Mucosa of rectum (tissue), 2 donors: ENCODE data around the gene IFT57.

ENCODE experiments used
- H3K27ac ChIP-seq, 2 donors: one replicate each; pipeline ENCODE4 v1.7.0; 2013; ENCODE audit warnings: inconsistent platforms in 2 of 2, low read depth in 2 of 2, low read length in 2 of 2
- H3K27me3 ChIP-seq, 2 donors: one replicate each; pipeline ENCODE4 v1.7.0; 2013; ENCODE audit warnings: low read length in 2 of 2; ENCODE audit not compliant: control insufficient read depth in 2 of 2, insufficient read depth in 2 of 2
- H3K36me3 ChIP-seq, 2 donors: one replicate each; pipeline ENCODE4 v1.7.0; 2013; ENCODE audit warnings: low read length in 2 of 2; ENCODE audit not compliant: control insufficient read depth in 2 of 2, insufficient read depth in 2 of 2
- H3K4me1 ChIP-seq, 2 donors: one replicate each; pipeline ENCODE4 v1.7.0; 2013; ENCODE audit warnings: low read length in 2 of 2, mild to moderate bottlenecking in 1 of 2; ENCODE audit not compliant: control insufficient read depth in 2 of 2, insufficient read depth in 2 of 2
- H3K4me3 ChIP-seq, 2 donors: one replicate each; pipeline ENCODE4 v1.7.0; 2013; ENCODE audit warnings: low read length in 2 of 2
- H3K9ac ChIP-seq, 2 donors: one replicate each; pipeline ENCODE4 v1.7.0; 2013; ENCODE audit warnings: low read length in 2 of 2, low read depth in 1 of 2, mild to moderate bottlenecking in 1 of 2
- H3K9me3 ChIP-seq, 2 donors: one replicate each; pipeline ENCODE4 v1.7.0; 2013; ENCODE audit warnings: low read length in 2 of 2; ENCODE audit not compliant: control insufficient read depth in 2 of 2
- donor health status: healthy.
- donor health status: Normal muscosa, but diverticular disease.

The IFT57 gene

GRCh38 chr3:108180194-108180593, 42.0 kb downstream of the IFT57 start:
- Histone ChIP-seq H3K4me1 (no peaks in the 10 kb centered on the region), H3K36me3 (peaks cover 0 to 5% of the 10 kb centered on the region in 2 donors), H3K27ac (no peak overlapping the region), H3K4me3 (no peak overlapping the region), H3K9me3 (no peaks in the 10 kb centered on the region), H3K9ac (no peak overlapping the region), H3K27me3 (no peaks in the 10 kb centered on the region)

- H3K9ac ChIP-seq, result no peak overlapping the region
- H3K27ac ChIP-seq, result no peak overlapping the region
- no peaks in the 10 kb centered on the region for H3K4me1 ChIP-seq
Observed at GRCh38 chr3:108178676-108179075, 43.5 kb downstream of the IFT57 start.

DNA sequence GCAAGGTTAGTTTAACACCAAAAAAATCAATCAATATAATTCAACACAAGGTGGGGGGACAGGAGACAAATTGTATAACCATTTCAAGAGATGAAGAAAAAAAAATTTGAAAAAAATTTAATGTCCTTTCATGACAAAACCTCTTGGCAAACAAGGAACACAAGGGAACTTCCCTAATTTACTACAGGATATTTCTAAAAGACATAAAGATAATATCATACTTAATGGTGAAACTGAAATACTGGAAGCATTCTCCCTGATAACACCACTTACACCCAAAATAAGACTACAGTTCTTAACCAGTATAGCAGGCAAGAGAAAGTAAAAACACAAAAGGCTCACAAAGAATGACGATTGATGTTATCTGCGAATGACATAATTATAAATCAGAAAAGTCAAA, 44.7 kb downstream of the IFT57 start:
- Histone ChIP-seq H3K9ac (no peak overlapping the region), H3K36me3 (no peaks in the 10 kb centered on the region), H3K4me3 (no peak overlapping the region), H3K4me1 (no peaks in the 10 kb centered on the region), H3K27ac (no peak overlapping the region), H3K9me3 (no peaks in the 10 kb centered on the region), H3K27me3 (no peaks in the 10 kb centered on the region)

More at GRCh38 chr3:108178676-108179075, 43.5 kb downstream of the IFT57 start:
- Histone ChIP-seq H3K27me3 (no peaks in the 10 kb centered on the region), H3K36me3 (no peaks in the 10 kb centered on the region), H3K4me3 (no peak overlapping the region), H3K9me3 (no peaks in the 10 kb centered on the region)

GRCh38 chr3:108175352-108175751, 46.9 kb downstream of the IFT57 start:
- Histone ChIP-seq H3K4me3 (no peak overlapping the region), H3K9me3 (no peaks in the 10 kb centered on the region), H3K36me3 (no peaks in the 10 kb centered on the region), H3K4me1 (no peaks in the 10 kb centered on the region), H3K9ac (no peak overlapping the region), H3K27ac (no peak overlapping the region), H3K27me3 (no peaks in the 10 kb centered on the region)

GRCh38 chr3:108171106-108171505, 51.1 kb downstream of the IFT57 start:
- no peak overlapping the region for H3K4me3 ChIP-seq
- peaks cover 0 to 5% of the 10 kb centered on the region in 2 donors for H3K36me3 ChIP-seq
- no peak overlapping the region for H3K9ac ChIP-seq
- no peaks in the 10 kb centered on the region for H3K4me1 ChIP-seq
- no peaks in the 10 kb centered on the region for H3K27me3 ChIP-seq
- H3K27ac ChIP-seq, result no peak overlapping the region
- no peaks in the 10 kb centered on the region for H3K9me3 ChIP-seq

GRCh38 chr3:108164391-108164790, 57.8 kb downstream of the IFT57 start:
- Histone ChIP-seq H3K4me1 (no peaks in the 10 kb centered on the region), H3K9me3 (no peaks in the 10 kb centered on the region), H3K36me3 (peaks cover 5 to 14% of the 10 kb centered on the region in 2 donors), H3K27ac (no peak overlapping the region), H3K4me3 (no peak overlapping the region), H3K9ac (no peak overlapping the region), H3K27me3 (no peaks in the 10 kb centered on the region)

DNA sequence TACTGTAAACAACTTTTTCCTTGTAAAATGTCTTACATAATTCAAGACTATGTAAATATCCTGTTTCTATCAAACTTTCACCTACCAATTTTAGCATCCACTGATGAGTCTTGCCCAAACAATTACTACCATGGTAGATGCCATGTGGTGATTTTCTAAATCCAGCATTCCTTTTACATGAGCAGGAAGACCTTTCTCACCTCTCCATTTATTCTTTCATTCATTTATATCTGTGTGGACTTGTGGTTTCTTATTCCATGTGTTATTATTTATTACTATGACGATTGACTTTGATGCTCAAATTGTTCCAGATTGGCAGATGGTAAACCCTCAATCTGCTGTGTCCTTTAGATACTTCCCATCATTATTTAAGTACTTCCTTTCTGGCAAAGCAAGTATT, 62.4 kb downstream of the IFT57 start:
- no peaks in the 10 kb centered on the region for H3K27me3 ChIP-seq
- no peak overlapping the region for H3K27ac ChIP-seq
- H3K9me3 ChIP-seq, result no peaks in the 10 kb centered on the region
- H3K36me3 ChIP-seq, result peaks cover 5 to 9% of the 10 kb centered on the region in 2 donors
- H3K4me1 ChIP-seq, result no peaks in the 10 kb centered on the region
- H3K4me3 ChIP-seq, result no peak overlapping the region
- H3K9ac ChIP-seq, result no peak overlapping the region

DNA sequence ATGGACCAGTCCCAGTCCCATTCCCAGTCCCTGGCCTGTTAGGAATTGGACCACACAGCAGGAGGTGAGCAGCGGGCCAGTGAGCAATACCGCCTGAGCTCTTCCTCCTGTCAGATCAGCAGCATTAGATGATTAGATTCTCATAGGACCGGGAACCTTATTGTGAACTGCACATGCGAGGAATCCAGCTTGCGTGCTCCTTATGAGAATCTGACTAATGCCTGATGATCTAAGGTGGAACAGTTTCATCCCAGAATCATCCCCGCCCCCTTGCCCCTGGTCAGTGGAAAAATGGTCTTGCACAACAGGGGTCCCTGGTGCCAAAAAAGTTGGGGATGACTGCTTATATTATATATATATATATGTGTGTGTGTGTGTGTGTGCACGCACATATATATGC, 63.1 kb downstream of the IFT57 start:
- Histone ChIP-seq H3K27me3 (no peaks in the 10 kb centered on the region), H3K36me3 (peaks cover 5 to 9% of the 10 kb centered on the region in 2 donors), H3K9me3 (no peaks in the 10 kb centered on the region), H3K27ac (no peak overlapping the region), H3K4me1 (no peaks in the 10 kb centered on the region), H3K9ac (no peak overlapping the region), H3K4me3 (no peak overlapping the region)

GRCh38 chr3:108158251-108158650, 64.0 kb downstream of the IFT57 start:
- Histone ChIP-seq H3K27me3 (no peaks in the 10 kb centered on the region), H3K9me3 (no peaks in the 10 kb centered on the region), H3K4me1 (no peaks in the 10 kb centered on the region), H3K4me3 (no peak overlapping the region), H3K36me3 (peaks cover 5 to 9% of the 10 kb centered on the region in 2 donors), H3K27ac (no peak overlapping the region), H3K9ac (no peak overlapping the region)

DNA sequence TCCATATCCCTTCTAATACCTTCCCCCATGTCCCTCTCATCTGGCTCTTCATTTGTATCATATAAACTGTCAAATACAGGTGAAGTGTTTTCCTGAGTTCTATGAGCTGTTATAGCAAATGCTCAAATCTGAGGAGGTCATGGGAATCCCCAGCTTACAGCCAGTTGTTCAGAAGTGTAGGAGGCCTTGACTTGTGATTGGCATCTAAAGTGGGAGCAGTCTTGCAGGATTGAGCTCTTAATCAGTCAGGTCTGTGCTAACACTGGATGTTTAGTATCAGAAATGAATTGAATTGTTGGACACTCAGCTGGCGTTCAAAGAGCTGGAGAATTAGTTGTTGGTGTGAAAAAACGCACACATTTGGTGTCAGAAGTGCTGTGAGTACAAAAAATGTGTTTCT, 65.0 kb downstream of the IFT57 start:
- Histone ChIP-seq H3K27ac (no peak overlapping the region), H3K27me3 (no peaks in the 10 kb centered on the region), H3K9ac (no peak overlapping the region), H3K9me3 (no peaks in the 10 kb centered on the region), H3K4me3 (no peak overlapping the region), H3K4me1 (no peaks in the 10 kb centered on the region), H3K36me3 (peaks cover 5% of the 10 kb centered on the region in 2 donors)

- no peaks in the 10 kb centered on the region for H3K27me3 ChIP-seq
- no peak overlapping the region for H3K9ac ChIP-seq
- H3K4me3 ChIP-seq, result no peak overlapping the region
- no peaks in the 10 kb centered on the region for H3K36me3 ChIP-seq
- no peak overlapping the region for H3K27ac ChIP-seq
- no peaks in the 10 kb centered on the region for H3K4me1 ChIP-seq
- no peaks in the 10 kb centered on the region for H3K9me3 ChIP-seq
Observed at GRCh38 chr3:108156312-108156853, 65.8 kb downstream of the IFT57 start.
